Stomach (tissue), 9 donors: ENCODE data around the gene POLG2. TPM values are rescaled to one million over a fixed set of nuclear protein-coding genes. Genes with fewer than 3 reads are reported as not detected.
A peak's percentile ranks its signal among the peaks of the same experiment; 100 is the strongest.

Experiments
- DNase-seq, 2 donors: peaks; one replicate each; pipeline versions ENCODE4 v3.0.0 to v3.0.0-alpha.2; 2013 to 2019
- H3K27ac ChIP-seq, 5 donors: fragments of 200-600 bp in 4 of 5; sonication (generic) in 4 of 5; one replicate each; pipeline ENCODE4 v1.5.1; 2013 to 2019; ENCODE audit warnings: mild to moderate bottlenecking in 1 of 5, moderate library complexity in 1 of 5
- H3K27me3 ChIP-seq, 3 donors: fragments of 200-600 bp; sonication (generic); one replicate each; pipeline ENCODE4 v1.5.1; 2017 to 2019; ENCODE audit warnings: mixed run types in 1 of 3
- H3K36me3 ChIP-seq, 4 donors: fragments of 200-600 bp; sonication (generic); 1 replicate in 3 of 4; 2 replicates in 1 of 4; pipeline ENCODE4 v1.5.1; 2016 to 2019
- H3K4me1 ChIP-seq, 4 donors: fragments of 200-600 bp; sonication (generic); one replicate each; pipeline ENCODE4 v1.5.1; 2016 to 2019
- H3K4me3 ChIP-seq, 4 donors: fragments of 200-600 bp; sonication (generic) in 3 of 4; one replicate each; pipeline ENCODE4 v1.5.1; 2016 to 2019; ENCODE audit warnings: mild to moderate bottlenecking in 1 of 4
- H3K9me3 ChIP-seq, 4 donors: fragments of 200-600 bp; sonication (generic); one replicate each; pipeline ENCODE4 v1.5.1; 2016 to 2019
- EP300 ChIP-seq: sonication (generic); formaldehyde crosslinking; IDR thresholded peaks from one replicate; pipeline ENCODE4 v1.6.1; 2017; ENCODE audit warnings: antibody characterized with exemption
- POLR2A ChIP-seq, 4 donors: fragments of 450-650 bp; IDR thresholded peaks; one replicate each; pipeline ENCODE4 v1.6.1; 2016; ENCODE audit warnings: antibody characterized with exemption in 4 of 4, control low read depth in 2 of 4, mild to moderate bottlenecking in 1 of 4, moderate library complexity in 1 of 4
- POLR2AphosphoS5 ChIP-seq, 3 donors: sonication (generic); formaldehyde crosslinking; IDR thresholded peaks; one replicate each; pipeline ENCODE4 v1.6.1; 2016; ENCODE audit warnings: antibody characterized with exemption in 3 of 3
- WGBS, 5 donors: extraction: QIAGEN DNeasy Blood & Tissue Kit in 3 of 5; methylation state at CpG; one replicate each; pipeline versions ENCODE4 v1.1.5 to v1.1.7; 2013 to 2018; 5-methylcytosine and 5-hydroxymethylcytosine counted together
- intact Hi-C: fragments of 100-400 bp; cut with DNase I; formaldehyde crosslinking; loops from one replicate; pipeline ENCODE4 v1.15.1; 2023; ENCODE audit warnings: low total_unique reads
- polyA plus RNA-seq, 3 donors: library from polyadenylated mRNA; stranded (reverse); fragments of 200-250 nt; gene quantifications; one replicate each; pipeline ENCODE4 v1.2.3, GENCODE V29; 2013
- total RNA-seq, 5 donors: library from RNA; depleted of rRNA; stranded (reverse); fragments of >200 nt; gene quantifications; one replicate each; pipeline versions ENCODE4 v1.1.0 to v1.2.3, GENCODE V29; 2014 to 2016
- TF ChIP-seq, protein P1 (sequence below), 7 experiments: fragments of 450-650 bp in 4 of 7; fragments of 200-600 bp in 3 of 7; sonication (generic) in 3 of 7; IDR thresholded peaks; one replicate each; pipeline ENCODE4 v1.5.1; 2016 to 2019; ENCODE audit warnings: antibody characterized with exemption in 7 of 7, control low read depth in 2 of 7, mild to moderate bottlenecking in 1 of 7
- donor health status: healthy with polysubstance abuse.
- donor health status: Bipolar disorder and iron deficiency.
- donor health status: healthy.

The POLG2 gene
- total and polyA plus RNA-seq, 8 donors, result 1.3 to 41.4 (median 9.9) TPM

DNA sequence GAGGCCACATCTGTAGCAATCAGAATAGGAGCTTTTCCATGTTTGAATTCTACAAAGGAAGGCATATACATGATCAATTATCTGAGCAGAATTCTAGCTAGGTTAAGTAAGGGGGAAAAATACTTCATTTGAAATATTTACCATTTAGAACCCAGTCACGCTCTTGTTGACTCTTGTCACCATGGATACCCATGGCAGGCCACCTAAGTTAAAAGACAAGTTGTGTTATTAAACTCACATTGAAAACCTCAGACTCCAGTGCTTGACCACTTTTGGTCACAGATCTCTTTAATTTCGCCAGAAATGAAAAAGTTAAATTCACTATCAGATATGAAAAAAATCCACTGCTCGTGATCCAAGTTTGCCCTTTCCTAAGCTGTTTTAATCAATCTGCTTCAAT, 5.2 kb upstream of the POLG2 start:
- WGBS, 5 donors, result 48 to 68% (median 58%) methylated on average over 3 of the region's 3 CpGs
- TF ChIP-seq, protein P1, sequence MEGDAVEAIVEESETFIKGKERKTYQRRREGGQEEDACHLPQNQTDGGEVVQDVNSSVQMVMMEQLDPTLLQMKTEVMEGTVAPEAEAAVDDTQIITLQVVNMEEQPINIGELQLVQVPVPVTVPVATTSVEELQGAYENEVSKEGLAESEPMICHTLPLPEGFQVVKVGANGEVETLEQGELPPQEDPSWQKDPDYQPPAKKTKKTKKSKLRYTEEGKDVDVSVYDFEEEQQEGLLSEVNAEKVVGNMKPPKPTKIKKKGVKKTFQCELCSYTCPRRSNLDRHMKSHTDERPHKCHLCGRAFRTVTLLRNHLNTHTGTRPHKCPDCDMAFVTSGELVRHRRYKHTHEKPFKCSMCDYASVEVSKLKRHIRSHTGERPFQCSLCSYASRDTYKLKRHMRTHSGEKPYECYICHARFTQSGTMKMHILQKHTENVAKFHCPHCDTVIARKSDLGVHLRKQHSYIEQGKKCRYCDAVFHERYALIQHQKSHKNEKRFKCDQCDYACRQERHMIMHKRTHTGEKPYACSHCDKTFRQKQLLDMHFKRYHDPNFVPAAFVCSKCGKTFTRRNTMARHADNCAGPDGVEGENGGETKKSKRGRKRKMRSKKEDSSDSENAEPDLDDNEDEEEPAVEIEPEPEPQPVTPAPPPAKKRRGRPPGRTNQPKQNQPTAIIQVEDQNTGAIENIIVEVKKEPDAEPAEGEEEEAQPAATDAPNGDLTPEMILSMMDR (IDR thresholded peaks at IDR 0.05), result no peak
- TF ChIP-seq POLR2A (IDR thresholded peaks at IDR 0.05) (no peak), EP300 (no peak), POLR2AphosphoS5 (IDR thresholded peaks at IDR 0.05) (no peak)
- peak overlapping the region in 3 of 5 donors; percentile 19 to 100 (median 24) for H3K27ac ChIP-seq

DNA sequence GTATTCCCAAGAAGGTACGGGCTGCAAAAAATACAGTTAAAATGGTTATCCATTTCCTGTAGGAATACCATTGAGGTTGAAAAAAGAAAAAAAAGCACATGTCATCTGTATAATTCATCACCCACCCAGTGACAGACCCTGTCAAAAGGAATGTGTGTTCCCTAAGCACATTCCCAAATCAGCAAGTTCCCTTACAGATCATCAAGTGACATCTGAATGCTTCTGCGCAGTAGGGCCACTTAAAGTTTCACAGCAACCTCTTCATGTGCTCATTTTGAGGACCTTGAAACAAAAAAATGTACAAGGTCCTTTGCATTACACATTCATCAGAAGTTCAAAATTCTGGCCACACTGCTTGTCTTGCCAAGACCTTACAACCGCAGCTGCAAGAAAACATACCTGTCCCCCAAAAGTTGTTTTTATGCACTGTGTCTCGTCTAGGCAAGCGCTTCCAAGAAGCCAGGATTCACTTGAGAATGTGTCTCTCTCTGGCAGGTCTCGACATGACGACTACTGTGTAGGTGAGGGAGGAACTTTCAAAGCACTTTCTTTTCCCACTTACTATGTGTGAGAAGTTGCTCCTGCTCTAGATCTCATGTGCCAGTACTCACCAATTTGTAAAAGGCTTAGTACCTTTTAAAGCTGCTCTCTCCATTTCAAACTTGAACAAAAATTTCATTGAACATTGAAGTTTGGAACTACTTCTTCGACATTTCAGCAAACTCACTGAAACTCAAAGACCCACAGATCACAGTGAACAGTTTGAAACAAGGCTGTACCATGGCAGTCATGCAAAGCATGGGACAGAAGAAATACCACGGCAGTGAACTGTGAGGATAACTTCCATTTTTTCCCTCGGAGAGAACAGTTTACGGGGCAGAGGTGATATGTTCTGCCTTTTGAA, 4.3 kb upstream of the POLG2 start:
- intact Hi-C loops, result no loop called here
- TF ChIP-seq, protein P1 (IDR thresholded peaks at IDR 0.05), result no peak
- no peak for TF ChIP-seq EP300
- TF ChIP-seq POLR2AphosphoS5 (IDR thresholded peaks at IDR 0.05), result peak in 1 of 3 donors; percentile 14
- TF ChIP-seq POLR2A (IDR thresholded peaks at IDR 0.05), result no peak
- no peak for DNase-seq
- Histone ChIP-seq H3K4me3 (peak overlapping the region in 2 of 4 donors; percentile 8 to 89), H3K27ac (peak overlapping the region in 2 of 5 donors; percentile 5 to 46), H3K36me3 (peaks cover 68 to 74% (median 70%) of the 10 kb centered on the region in 4 donors), H3K9me3 (no peaks in the 10 kb centered on the region), H3K4me1 (peaks cover 52 to 81% (median 67%) of the 10 kb centered on the region in 4 donors), H3K27me3 (no peaks in the 10 kb centered on the region)
- WGBS, 5 donors, result 74 to 83% (median 77%) methylated on average over 11 of the region's 11 CpGs

More for the DNA sequence above, 5.2 kb upstream of the POLG2 start:
- H3K27me3 ChIP-seq, result no peaks in the 10 kb centered on the region
- no peak for DNase-seq
- H3K4me1 ChIP-seq, result peaks cover 49 to 77% (median 65%) of the 10 kb centered on the region in 4 donors
- no peaks in the 10 kb centered on the region for H3K9me3 ChIP-seq
- peaks cover 68 to 74% (median 70%) of the 10 kb centered on the region in 4 donors for H3K36me3 ChIP-seq
- H3K4me3 ChIP-seq, result peak overlapping the region in 2 of 4 donors; percentile 16 to 89
- intact Hi-C loops, result no loop called here

DNA sequence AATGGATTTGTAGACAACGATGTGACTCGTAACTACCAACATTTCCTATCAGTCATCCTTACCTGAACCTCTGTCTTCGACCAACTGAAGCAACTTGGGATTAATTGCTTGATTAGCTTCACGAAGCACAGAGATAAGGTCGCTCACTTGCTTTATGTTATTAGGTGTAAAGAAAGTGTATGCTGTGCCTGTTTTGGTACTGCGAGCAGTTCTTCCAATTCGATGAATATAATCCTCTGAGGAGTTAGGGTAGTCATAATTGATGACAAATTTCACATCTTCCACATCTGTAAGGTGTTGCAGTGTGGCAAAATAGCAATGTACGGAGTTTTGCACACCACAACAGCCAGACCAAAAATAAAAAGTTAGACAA, 3.6 kb upstream of the POLG2 start:
- Histone ChIP-seq H3K4me1 (peaks cover 59 to 87% (median 73%) of the 10 kb centered on the region in 4 donors), H3K27ac (peak overlapping the region in 1 of 5 donors; percentile 46), H3K27me3 (no peaks in the 10 kb centered on the region), H3K36me3 (peaks cover 68 to 74% (median 70%) of the 10 kb centered on the region in 4 donors), H3K9me3 (no peaks in the 10 kb centered on the region), H3K4me3 (peak overlapping the region in 1 of 4 donors; percentile 89)
- no peak for DNase-seq
- TF ChIP-seq POLR2AphosphoS5 (IDR thresholded peaks at IDR 0.05), result peak in 1 of 3 donors; percentile 10
- no peak for TF ChIP-seq POLR2A (IDR thresholded peaks at IDR 0.05)
- intact Hi-C loops, result no loop called here
- WGBS, 5 donors, result 82 to 84% (median 84%) methylated on average over 8 of the region's 8 CpGs

DNA sequence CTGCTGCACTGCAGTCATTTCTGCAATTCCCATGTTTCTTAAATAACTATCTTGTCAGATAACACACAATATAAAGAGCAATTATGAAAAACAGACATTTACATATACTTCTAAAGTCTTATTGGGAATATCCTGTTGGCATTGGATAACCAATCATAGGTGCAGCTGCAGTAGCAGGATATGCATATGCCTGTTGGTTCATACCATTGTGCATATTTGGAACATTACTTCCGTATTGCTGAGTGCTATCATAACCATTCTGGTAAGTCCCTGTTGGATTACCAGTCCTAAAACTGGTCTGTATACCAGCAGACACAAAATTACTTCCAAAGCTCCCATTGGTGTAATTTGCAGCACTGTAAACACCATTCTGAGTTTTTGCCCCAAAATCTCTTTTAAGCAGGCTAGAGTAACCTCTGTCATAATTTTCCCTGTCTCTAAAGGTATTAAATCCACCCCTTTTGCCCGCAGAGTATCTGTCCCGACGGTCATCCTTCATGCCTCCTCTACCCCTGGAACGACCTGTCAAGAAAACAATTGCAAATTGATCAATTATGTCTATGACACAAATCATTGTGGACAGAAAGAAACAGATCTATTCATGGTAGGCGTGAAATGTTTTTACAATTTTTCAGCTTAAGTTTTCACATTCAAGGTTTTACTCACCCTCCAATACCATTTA, 3.1 kb upstream of the POLG2 start:
- Histone ChIP-seq H3K36me3 (peaks cover 68 to 74% (median 70%) of the 10 kb centered on the region in 4 donors), H3K27ac (peak overlapping the region in 2 of 5 donors; percentile 3 to 46), H3K4me3 (peak overlapping the region in 1 of 4 donors; percentile 89), H3K27me3 (no peaks in the 10 kb centered on the region), H3K4me1 (peaks cover 64 to 93% (median 78%) of the 10 kb centered on the region in 4 donors), H3K9me3 (no peaks in the 10 kb centered on the region)
- DNase-seq, result no peak
- TF ChIP-seq EP300 (no peak), POLR2AphosphoS5 (IDR thresholded peaks at IDR 0.05) (peak in 2 of 3 donors; percentile 35 to 47)
- TF ChIP-seq, protein P1 (IDR thresholded peaks at IDR 0.05), result no peak
- intact Hi-C loops, result no loop called here
- 77 to 83% (median 80%) methylated on average over 6 of the region's 6 CpGs for WGBS, 5 donors
